ENCODE data around the gene U2AF2.
"Not testable (repeated sequence)": the region's sequence is repeated elsewhere in the genome, so short reads cannot be mapped to it uniquely, and the experiment has no call there.

Gene U2AF2

GRCh38 chr19:55692681-55693081, 37.8 kb downstream of the U2AF2 start:
- DNase-seq = no peak

GRCh38 chr19:55693336-55693974, 38.6 kb downstream of the U2AF2 start:
- DNase-seq = no peak

GRCh38 chr19:55694241-55694655, 39.4 kb downstream of the U2AF2 start:
- DNase-seq = no peak

GRCh38 chr19:55694656-55695491, 40.0 kb downstream of the U2AF2 start:
- DNase-seq = no peak

- no peak for DNase-seq
These were observed 40.9 kb downstream of the U2AF2 start for GRCh38 chr19:55695511-55696290.

GRCh38 chr19:55696301-55697068, 41.6 kb downstream of the U2AF2 start:
- DNase-seq = no peak

GRCh38 chr19:55697069-55697440, 42.2 kb downstream of the U2AF2 start:
- no peak for DNase-seq

GRCh38 chr19:55697698-55698097, 42.9 kb downstream of the U2AF2 start:
- DNase-seq = no peak

- DNase-seq = no peak
These were observed 43.4 kb downstream of the U2AF2 start for GRCh38 chr19:55698256-55698655.

- DNase-seq = no peak
These were observed 44.4 kb downstream of the U2AF2 start for GRCh38 chr19:55699221-55699620.

- DNase-seq = no peak
These were observed 46.0 kb downstream of the U2AF2 start for GRCh38 chr19:55700813-55701212.

- DNase-seq = no peak
These were observed 47.3 kb downstream of the U2AF2 start for GRCh38 chr19:55702131-55702627.

GRCh38 chr19:55703790-55704215, 49.0 kb downstream of the U2AF2 start:
- DNase-seq = peak; percentile 65

GRCh38 chr19:55704494-55705245, 49.8 kb downstream of the U2AF2 start:
- DNase-seq = no peak

GRCh38 chr19:55705972-55706371, 51.1 kb downstream of the U2AF2 start:
- DNase-seq = no peak

- DNase-seq = no peak
These were observed 56.9 kb downstream of the U2AF2 start for GRCh38 chr19:55711719-55712118.

GRCh38 chr19:55712804-55713631, 58.2 kb downstream of the U2AF2 start:
- DNase-seq = no peak

GRCh38 chr19:55716531-55716930, 61.7 kb downstream of the U2AF2 start:
- DNase-seq = no peak

- no peak for DNase-seq
These were observed 62.4 kb downstream of the U2AF2 start for GRCh38 chr19:55717251-55717650.

GRCh38 chr19:55717879-55718711, 63.3 kb downstream of the U2AF2 start:
- DNase-seq = not testable (repeated sequence)

All from activated CD4-positive, CD25-positive, alpha-beta regulatory T cell treated with anti-CD3 and anti-CD28 coated beads, Interleukin-2, amount 50 U/mL, for 72 hours (primary cell).